H9 (cell line): ENCODE data around the gene FOXK1. TPM values are rescaled to one million over a fixed set of nuclear protein-coding genes. Genes with fewer than 3 reads are reported as not detected.

ENCODE experiments used
- DNase-seq: peaks from one replicate; pipeline ENCODE4 v3.0.0-alpha.2; 2017
- H2AFZ ChIP-seq: one replicate; pipeline ENCODE4 v1.6.1; 2013; ENCODE audit warnings: mild to moderate bottlenecking, low read length, control low read depth, moderate library complexity
- H2AK5ac ChIP-seq: 2 replicates; pipeline ENCODE4 v1.6.1; 2013; ENCODE audit warnings: low read length, control low read depth, mixed read lengths; ENCODE audit not compliant: insufficient read length
- H2BK120ac ChIP-seq: one replicate; pipeline ENCODE4 v1.6.1; 2013; ENCODE audit warnings: low read depth, mild to moderate bottlenecking, low read length, control low read depth, inconsistent platforms; ENCODE audit not compliant: poor library complexity, severe bottlenecking
- H2BK12ac ChIP-seq: 2 replicates; pipeline ENCODE4 v1.6.1; 2013; ENCODE audit warnings: low read length, control low read depth, mixed read lengths, low read depth; ENCODE audit not compliant: insufficient read length
- H2BK15ac ChIP-seq: 2 replicates; pipeline ENCODE4 v1.6.1; 2013; ENCODE audit warnings: low read depth, low read length, control low read depth
- H2BK20ac ChIP-seq: one replicate; pipeline ENCODE4 v1.6.1; 2013; ENCODE audit warnings: low read depth, mild to moderate bottlenecking, low read length, control low read depth, inconsistent platforms; ENCODE audit not compliant: poor library complexity, severe bottlenecking
- H2BK5ac ChIP-seq: 2 replicates; pipeline ENCODE4 v1.6.1; 2013; ENCODE audit warnings: low read length, control low read depth, mixed read lengths; ENCODE audit not compliant: insufficient read length
- H3K14ac ChIP-seq: 2 replicates; pipeline ENCODE4 v1.6.1; 2013; ENCODE audit warnings: low read length, control low read depth; ENCODE audit not compliant: insufficient read depth
- H3K18ac ChIP-seq: 2 replicates; pipeline ENCODE4 v1.6.1; 2013; ENCODE audit warnings: low read depth, mild to moderate bottlenecking, mixed read lengths, low read length, control low read depth; ENCODE audit not compliant: insufficient read length
- H3K23ac ChIP-seq: 2 replicates; pipeline ENCODE4 v1.6.1; 2013; ENCODE audit warnings: low read length, control low read depth, mixed read lengths, low read depth; ENCODE audit not compliant: insufficient read length
- H3K23me2 ChIP-seq: 2 replicates; pipeline ENCODE4 v1.6.1; 2013; ENCODE audit warnings: low read depth, mild to moderate bottlenecking, mixed read lengths, low read length, control low read depth; ENCODE audit not compliant: insufficient read length, poor library complexity, severe bottlenecking
- H3K27ac ChIP-seq: 2 replicates; pipeline ENCODE4 v1.5.1; 2013; ENCODE audit warnings: low read length, control low read depth, mixed read lengths, low read depth; ENCODE audit not compliant: insufficient read length
- H3K27me3 ChIP-seq: 2 replicates; pipeline ENCODE4 v1.6.1; 2013; ENCODE audit warnings: low read length, control low read depth, inconsistent platforms; ENCODE audit not compliant: insufficient read depth
- H3K4ac ChIP-seq: 2 replicates; pipeline ENCODE4 v1.6.1; 2013; ENCODE audit warnings: low read depth, mild to moderate bottlenecking, control low read depth, inconsistent platforms, low read length, moderate library complexity
- H3K4me1 ChIP-seq: 2 replicates; pipeline ENCODE4 v1.6.1; 2013; ENCODE audit warnings: low read length, control low read depth, inconsistent platforms; ENCODE audit not compliant: insufficient read depth
- H3K4me2 ChIP-seq: 2 replicates; pipeline ENCODE4 v1.6.1; 2013; ENCODE audit warnings: low read length, control low read depth, mixed read lengths; ENCODE audit not compliant: insufficient read length, insufficient read depth
- H3K56ac ChIP-seq: 2 replicates; pipeline ENCODE4 v1.6.1; 2013; ENCODE audit warnings: low read depth, mild to moderate bottlenecking, mixed read lengths, low read length, control low read depth; ENCODE audit not compliant: insufficient read length
- H3K79me1 ChIP-seq: 2 replicates; pipeline ENCODE4 v1.6.1; 2013; ENCODE audit warnings: low read depth, mild to moderate bottlenecking, moderate library complexity, low read length, control low read depth, inconsistent platforms; ENCODE audit not compliant: insufficient read depth, poor library complexity, severe bottlenecking
- H3K79me2 ChIP-seq: 2 replicates; pipeline ENCODE4 v1.6.1; 2013; ENCODE audit warnings: low read length, control low read depth, inconsistent platforms; ENCODE audit not compliant: insufficient read depth
- H3K9ac ChIP-seq: 2 replicates; pipeline ENCODE4 v1.6.1; 2013; ENCODE audit warnings: low read length, control low read depth, mixed read lengths; ENCODE audit not compliant: insufficient read length; ENCODE audit errors: extremely low read depth
- H3K9me3 ChIP-seq: one replicate; pipeline ENCODE4 v1.6.1; 2013; ENCODE audit warnings: low read depth, low read length, inconsistent platforms; ENCODE audit not compliant: control insufficient read depth
- H3T11ph ChIP-seq: one replicate; pipeline ENCODE4 v1.6.1; 2013; ENCODE audit warnings: mild to moderate bottlenecking, low read length, control low read depth, inconsistent platforms
- H4K20me1 ChIP-seq: one replicate; pipeline ENCODE4 v1.6.1; 2013; ENCODE audit not compliant: control insufficient read depth, insufficient read length, insufficient read depth
- H4K5ac ChIP-seq: 2 replicates; pipeline ENCODE4 v1.6.1; 2013; ENCODE audit warnings: low read depth, mild to moderate bottlenecking, mixed read lengths, low read length, control low read depth; ENCODE audit not compliant: insufficient read length
- H4K8ac ChIP-seq: replicated peaks from 2 replicates; pipeline ENCODE4 v1.6.1; 2013; ENCODE audit warnings: low read length, control low read depth, mixed read lengths, low read depth; ENCODE audit not compliant: insufficient read length
- H4K91ac ChIP-seq: 2 replicates; pipeline ENCODE4 v1.6.1; 2013; ENCODE audit warnings: low read depth, mild to moderate bottlenecking, moderate library complexity, mixed read lengths, low read length, control low read depth; ENCODE audit not compliant: insufficient read length
- H3K27ac Mint-ChIP-seq, 3 experiments: 2 replicates in 2 of 3; 3 replicates in 1 of 3; pipeline ENCODE4 v1.8.0; 2020 to 2021; ENCODE audit warnings: mixed read lengths in 3 of 3, mild to moderate bottlenecking in 1 of 3, moderate library complexity in 1 of 3
- H3K27me3 Mint-ChIP-seq: 2 replicates; pipeline ENCODE4 v1.8.0; 2021; ENCODE audit warnings: low read depth, mild to moderate bottlenecking, moderate library complexity, mixed read lengths
- H3K36me3 Mint-ChIP-seq, 3 experiments: 2 replicates in 2 of 3; 3 replicates in 1 of 3; pipeline ENCODE4 v1.8.0; 2020 to 2021; ENCODE audit warnings: low read depth in 3 of 3, mixed read lengths in 3 of 3; ENCODE audit not compliant: insufficient read depth in 1 of 3
- H3K4me1 Mint-ChIP-seq, 2 experiments: 2 replicates each; pipeline ENCODE4 v1.8.0; 2020; ENCODE audit warnings: mixed read lengths in 2 of 2
- H3K4me3 Mint-ChIP-seq, 2 experiments: 2 replicates in 1 of 2; 3 replicates in 1 of 2; pipeline ENCODE4 v1.8.0; 2020 to 2021; ENCODE audit warnings: mild to moderate bottlenecking in 2 of 2, mixed read lengths in 2 of 2, moderate library complexity in 1 of 2
- H3K9me3 Mint-ChIP-seq, 2 experiments: 2 replicates in 1 of 2; 3 replicates in 1 of 2; pipeline ENCODE4 v1.8.0; 2020; ENCODE audit warnings: mild to moderate bottlenecking in 2 of 2, mixed read lengths in 2 of 2, moderate library complexity in 1 of 2
- whole genome bisulfite sequencing: extraction: QIAGEN DNeasy Blood & Tissue Kit; methylation state at CpG from one replicate; pipeline ENCODE4 v1.1.7; 2013; ENCODE audit warnings: missing lambda C conversion rate, low lambda C conversion rate, mixed read lengths; ENCODE audit not compliant: insufficient read length; ENCODE audit errors: extremely low coverage; 5-methylcytosine and 5-hydroxymethylcytosine counted together
- total RNA-seq: library from RNA; stranded (reverse); gene quantifications from 2 replicates; pipeline ENCODE4 v1.2.1, GENCODE V29; 2021
- TF ChIP-seq, protein P1 (sequence below): fragments of 200-600 bp; sonication (generic); conservative IDR thresholded peaks from 3 replicates; pipeline ENCODE4 v1.8.0; 2021; ENCODE audit warnings: antibody characterized with exemption, mild to moderate bottlenecking

FOXK1 gene
- total RNA-seq, 1 experiment from 2014 or later, result 14.4 TPM

DNA sequence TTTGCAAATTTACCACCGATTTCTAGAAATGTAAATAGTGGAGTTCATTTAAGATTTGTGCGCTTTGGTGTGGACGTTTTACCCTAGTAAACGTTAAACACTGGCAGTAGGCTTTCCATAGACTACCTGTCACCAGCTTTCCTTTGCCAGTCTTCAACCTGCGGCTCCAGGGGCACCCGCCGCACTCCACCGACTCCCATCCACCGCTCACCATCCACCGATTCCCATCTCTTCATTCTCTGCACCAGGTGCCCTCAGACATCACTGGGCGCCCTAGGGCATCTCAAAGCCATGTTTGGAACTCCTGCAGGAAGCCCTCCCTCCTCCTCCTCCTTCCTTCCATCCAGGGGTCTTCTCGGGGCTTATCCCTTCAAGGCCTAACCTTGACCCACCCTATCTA is 91.9 kb downstream of the FOXK1 start:
- Histone ChIP-seq H4K20me1 (no peaks in the 10 kb centered on the region), H3K23me2 (peaks cover 15% of the 10 kb centered on the region), H3K9ac (no peak overlapping the region), H3K18ac (no peak overlapping the region), H3T11ph (no peak overlapping the region), H3K27ac (no peak overlapping the region), H3K56ac (no peak overlapping the region), H2BK12ac (no peak overlapping the region), H2BK120ac (no peak overlapping the region), H2AFZ (no peak overlapping the region), H3K27me3 (no peaks in the 10 kb centered on the region), H2BK20ac (no peak overlapping the region), H3K9me3 (no peaks in the 10 kb centered on the region), H4K91ac (no peak overlapping the region), H3K23ac (no peak overlapping the region), H3K4me2 (no peak overlapping the region), H3K14ac (no peak overlapping the region; the same call in 1 of the 2 replicates), H3K79me1 (peaks cover 3% of the 10 kb centered on the region), H3K4me1 (no peaks in the 10 kb centered on the region), H4K5ac (peak overlapping the region; percentile 10), H3K4ac (no peak overlapping the region), H2BK5ac (no peak overlapping the region), H3K79me2 (no peaks in the 10 kb centered on the region; the same call in 1 of the 2 replicates), H2AK5ac (no peak overlapping the region), H2BK15ac (no peak overlapping the region), H4K8ac (no peak overlapping the region)
- H3K9me3 Mint-ChIP-seq, result no peaks in the 10 kb centered on the region
- H3K4me3 Mint-ChIP-seq, result peak overlapping the region; percentile 97 to 99
- TF ChIP-seq, protein P1, sequence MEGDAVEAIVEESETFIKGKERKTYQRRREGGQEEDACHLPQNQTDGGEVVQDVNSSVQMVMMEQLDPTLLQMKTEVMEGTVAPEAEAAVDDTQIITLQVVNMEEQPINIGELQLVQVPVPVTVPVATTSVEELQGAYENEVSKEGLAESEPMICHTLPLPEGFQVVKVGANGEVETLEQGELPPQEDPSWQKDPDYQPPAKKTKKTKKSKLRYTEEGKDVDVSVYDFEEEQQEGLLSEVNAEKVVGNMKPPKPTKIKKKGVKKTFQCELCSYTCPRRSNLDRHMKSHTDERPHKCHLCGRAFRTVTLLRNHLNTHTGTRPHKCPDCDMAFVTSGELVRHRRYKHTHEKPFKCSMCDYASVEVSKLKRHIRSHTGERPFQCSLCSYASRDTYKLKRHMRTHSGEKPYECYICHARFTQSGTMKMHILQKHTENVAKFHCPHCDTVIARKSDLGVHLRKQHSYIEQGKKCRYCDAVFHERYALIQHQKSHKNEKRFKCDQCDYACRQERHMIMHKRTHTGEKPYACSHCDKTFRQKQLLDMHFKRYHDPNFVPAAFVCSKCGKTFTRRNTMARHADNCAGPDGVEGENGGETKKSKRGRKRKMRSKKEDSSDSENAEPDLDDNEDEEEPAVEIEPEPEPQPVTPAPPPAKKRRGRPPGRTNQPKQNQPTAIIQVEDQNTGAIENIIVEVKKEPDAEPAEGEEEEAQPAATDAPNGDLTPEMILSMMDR, result no peak
- no peak for DNase-seq
- peaks cover 0 to 18% (median 0%) of the 10 kb centered on the region in 3 experiments; a peak in 3 of 7 replicates for H3K36me3 Mint-ChIP-seq
- WGBS, result no CpG with 5 or more reads among the region's 12 CpGs
- H3K4me1 Mint-ChIP-seq, result peaks cover 12 to 15% of the 10 kb centered on the region in 2 experiments
- H3K27me3 Mint-ChIP-seq, result peaks cover 3% of the 10 kb centered on the region; the same call in 1 of the 2 replicates
- no peak overlapping the region for H3K27ac Mint-ChIP-seq
